ENCODE measurements around the gene ATAD3B.
"Not testable (repeated sequence)": the region's sequence is repeated elsewhere in the genome, so short reads cannot be mapped to it uniquely, and the experiment has no call there.

- not testable (repeated sequence) for TF ChIP-seq EZH2phosphoT487 (IDR thresholded peaks at IDR 0.05; ENCODE audit: insufficient read depth, low read depth); EZH2 (IDR thresholded peaks at IDR 0.05; ENCODE audit: insufficient read depth, poor library complexity, severe bottlenecking)
Measured at GRCh38 chr1:1459711-1460110, 11.9 kb upstream of the ATAD3B start.
